PC-9 (cell line): ENCODE measurements around the gene VWA5B1. TPM values are rescaled to one million over a fixed set of nuclear protein-coding genes. Genes with fewer than 3 reads are reported as not detected.

Experiments used
- Bru-seq: library from RNA; stranded (reverse); fragments of 400-500 nt; gene quantifications from one replicate; lab custom pipeline; 2021; lab: Mats Ljungman, UMichigan
- BruChase-seq, 2 experiments: library from RNA; stranded (reverse); fragments of 400-500 nt; gene quantifications; one replicate each; lab custom pipeline; 2021; lab: Mats Ljungman, UMichigan
- BruUV-seq: library from RNA; stranded (reverse); fragments of 400-500 nt; replicated peaks from 2 replicates; lab custom pipeline; 2021; lab: Mats Ljungman, UMichigan
- CTCF ChIA-PET: fragments of 300-600 bp; sonication (Branson Sonifier 250); formaldehyde crosslinking; loops from one replicate; lab custom pipeline; 2022; ENCODE audit warnings: antibody characterized with exemption; lab: Charles Lee
- POLR2A ChIA-PET: fragments of 300-600 bp; sonication (Branson Sonifier 250); formaldehyde crosslinking; loops from one replicate; lab custom pipeline; 2022; ENCODE audit warnings: antibody characterized with exemption; ENCODE audit not compliant: unreplicated experiment; lab: Charles Lee
- DNase-seq, 2 experiments: peaks; one replicate each; pipeline versions ENCODE4 v3.0.0 to v3.0.0-alpha.2; 2015 to 2022; ENCODE audit warnings: mixed read lengths in 1 of 2
- H2AFZ ChIP-seq: fragments of 200-600 bp; sonication (generic); 2 replicates; pipeline ENCODE4 v1.8.1; 2017; ENCODE audit warnings: antibody characterized with exemption
- H3F3A ChIP-seq: fragments of 200-600 bp; sonication (generic); 2 replicates; pipeline ENCODE4 v1.8.1; 2017; ENCODE audit warnings: antibody characterized with exemption, mild to moderate bottlenecking, low read depth; ENCODE audit not compliant: insufficient read depth
- H3K27ac ChIP-seq: fragments of 200-600 bp; sonication (generic); 2 replicates; pipeline ENCODE4 v1.6.1; 2016; ENCODE audit warnings: mixed run types
- H3K27me3 ChIP-seq: fragments of 200-600 bp; sonication (generic); 2 replicates; pipeline ENCODE4 v1.6.1; 2016; ENCODE audit warnings: low read depth, mixed run types; ENCODE audit not compliant: insufficient read depth
- H3K36me3 ChIP-seq: fragments of 200-600 bp; sonication (generic); 2 replicates; pipeline ENCODE4 v1.6.1; 2016; ENCODE audit warnings: low read depth, mixed run types
- H3K4me1 ChIP-seq: fragments of 200-600 bp; sonication (generic); replicated peaks from 2 replicates; pipeline ENCODE4 v1.6.1; 2016; ENCODE audit warnings: mixed run types; ENCODE audit not compliant: insufficient read depth
- H3K4me2 ChIP-seq: fragments of 200-600 bp; sonication (generic); 2 replicates; pipeline ENCODE4 v1.6.1; 2017; ENCODE audit warnings: mixed run types
- H3K4me3 ChIP-seq: fragments of 200-600 bp; sonication (generic); 2 replicates; pipeline ENCODE4 v1.6.1; 2016; ENCODE audit warnings: mixed run types
- H3K79me2 ChIP-seq: fragments of 200-600 bp; sonication (generic); 2 replicates; pipeline ENCODE4 v1.6.1; 2017; ENCODE audit warnings: low read depth, mixed run types
- H3K9me2 ChIP-seq: fragments of 200-600 bp; sonication (generic); 2 replicates; pipeline ENCODE4 v1.8.1; 2017; ENCODE audit warnings: mild to moderate bottlenecking; ENCODE audit not compliant: insufficient read depth
- H3K9me3 ChIP-seq: fragments of 200-600 bp; sonication (generic); 2 replicates; pipeline ENCODE4 v1.8.1; 2016; ENCODE audit warnings: low read depth; ENCODE audit not compliant: insufficient read depth
- H4K20me1 ChIP-seq: fragments of 200-600 bp; sonication (generic); 2 replicates; pipeline ENCODE4 v1.8.1; 2017; ENCODE audit not compliant: insufficient read depth
- CTCF ChIP-seq: fragments of 200-600 bp; sonication (generic); conservative IDR thresholded peaks from 2 replicates; pipeline ENCODE4 v1.6.1; 2017; ENCODE audit warnings: mixed run types, antibody characterized with exemption, mild to moderate bottlenecking, moderate library complexity
- EZH2 ChIP-seq: fragments of 200-600 bp; sonication (generic); IDR thresholded peaks from 2 replicates; pipeline ENCODE4 v1.8.0; 2017; ENCODE audit warnings: antibody characterized with exemption, low read depth
- intact Hi-C: fragments of 100-400 bp; cut with micrococcal nuclease; formaldehyde crosslinking; loops from one replicate; pipeline ENCODE4 v1.10.0; 2022; ENCODE audit not compliant: unreplicated experiment
- long read RNA-seq: library from polyadenylated mRNA; stranded (forward); transcript quantifications from one replicate; pipeline ENCODE4 v2.0.0, GENCODE V29; 2022
- total RNA-seq: library from RNA; stranded (reverse); gene quantifications from 2 replicates; pipeline ENCODE4 v1.2.3, GENCODE V29; 2021

VWA5B1 gene
- total RNA-seq (not detected in 2 replicates), Bru-seq, nascent RNA (not detected), BruChase-seq, experiment 1, labeled RNA remaining after a 2-hour chase (not detected), BruChase-seq, experiment 2, labeled RNA remaining after a 6-hour chase (percentile 4 among the genes with signal in this experiment)
- long read RNA-seq: 0 reads

- no peak for DNase-seq
- Histone ChIP-seq H3K9me2 (no peaks in the 10 kb centered on the region), H3F3A (no peaks in the 10 kb centered on the region), H3K4me2 (no peak within 1 kb of the TSS), H3K79me2 (no peaks in the 10 kb centered on the region), H3K36me3 (no peaks in the 10 kb centered on the region), H4K20me1 (no peaks in the 10 kb centered on the region), H3K9me3 (no peaks in the 10 kb centered on the region), H3K4me3 (no peak within 1 kb of the TSS), H2AFZ (no peak within 1 kb of the TSS), H3K27me3 (no peaks in the 10 kb centered on the region), H3K27ac (no peak within 1 kb of the TSS), H3K4me1 (no peaks in the 10 kb centered on the region)
- intact Hi-C loops: no loop called here
- CTCF ChIA-PET: interaction anchor here (0.6 kb wide), 1 partner anchor 78 kb away, joined by 5 read pairs; no protein-coding TSS in a partner anchor
- no TSS peak for BruUV-seq
- TF ChIP-seq CTCF (no peak), EZH2 (no peak)
- POLR2A ChIA-PET: no interaction called here
These were observed at the start of gene VWA5B1 for GRCh38 chr1:20290624-20291597. VWA5B1 (plus strand) TSS chr1:20290875; CDS start chr1:20310602, 19,727 bp downstream.

GRCh38 chr1:20242890-20243479, 47.7 kb upstream of the VWA5B1 start:
- TF ChIP-seq EZH2 (no peak), CTCF (no peak)
- Histone ChIP-seq H4K20me1 (no peaks in the 10 kb centered on the region), H3K27me3 (no peaks in the 10 kb centered on the region)

GRCh38 chr1:20248971-20249612, 41.6 kb upstream of the VWA5B1 start:
- H3K36me3 ChIP-seq: no peaks in the 10 kb centered on the region
- BruUV-seq: no TSS peak
- peaks cover 33% of the 10 kb centered on the region for H3K4me1 ChIP-seq
- ChIA-PET CTCF (no interaction called here), POLR2A (no interaction called here)
- peaks cover 13% of the 10 kb centered on the region; the same call in 1 of the 2 replicates for H3F3A ChIP-seq
- TF ChIP-seq CTCF (no peak), EZH2 (no peak)
- H3K4me3 ChIP-seq: no peak overlapping the region
- H3K27ac ChIP-seq: peak overlapping the region; percentile 84; the same call in 1 of the 2 replicates
- H2AFZ ChIP-seq: no peak overlapping the region
- H3K4me2 ChIP-seq: no peak overlapping the region
- DNase-seq: no peak
- no peaks in the 10 kb centered on the region for H3K9me2 ChIP-seq
- no peaks in the 10 kb centered on the region for H3K79me2 ChIP-seq
- no peaks in the 10 kb centered on the region for H3K9me3 ChIP-seq
- H3K27me3 ChIP-seq: no peaks in the 10 kb centered on the region
- no peaks in the 10 kb centered on the region for H4K20me1 ChIP-seq
- intact Hi-C loops: no loop called here

More at GRCh38 chr1:20242890-20243479, 47.7 kb upstream of the VWA5B1 start:
- Histone ChIP-seq H3K36me3 (no peaks in the 10 kb centered on the region), H3K9me2 (no peaks in the 10 kb centered on the region), H3K4me2 (no peak overlapping the region), H3K4me3 (no peak overlapping the region), H3K9me3 (no peaks in the 10 kb centered on the region), H3K4me1 (peaks cover 16% of the 10 kb centered on the region), H2AFZ (no peak overlapping the region), H3K79me2 (no peaks in the 10 kb centered on the region), H3F3A (no peaks in the 10 kb centered on the region; the same call in 1 of the 2 replicates), H3K27ac (no peak overlapping the region)
- CTCF ChIA-PET: no interaction called here
- intact Hi-C loops: no loop called here
- BruUV-seq: no TSS peak
- POLR2A ChIA-PET: no interaction called here
- no peak for DNase-seq
